A549 (cell line): Measurements from ENCODE around the gene EXOG. TPM values are rescaled to one million over a fixed set of nuclear protein-coding genes. Genes with fewer than 3 reads are reported as not detected.

ENCODE experiments used
- ATAC-seq, 2 experiments: fragments of 200-7000 bp in 1 of 2; fragments of >200 bp in 1 of 2; cut with Nextera tagmentation in 1 of 2; cut with Tn5 transposase in 1 of 2; 3 replicates each; pipeline versions ENCODE4 v1.8.0 to v1.9.1; 2018 to 2020; ENCODE audit warnings: mild to moderate bottlenecking in 1 of 2, moderate library complexity in 1 of 2
- CTCF ChIA-PET: fragments of 300-600 bp; sonication (Branson Sonifier 250); formaldehyde crosslinking; extraction: SDS; loops from one replicate; lab custom pipeline; 2021; ENCODE audit warnings: antibody characterized with exemption, inconsistent platforms; lab: Yijun Ruan, JAX
- POLR2A ChIA-PET: fragments of 350-600 bp; formaldehyde crosslinking; extraction: SDS; loops from one replicate; lab custom pipeline; 2021; ENCODE audit warnings: antibody characterized with exemption, inconsistent platforms; lab: Yijun Ruan, JAX
- DNase-seq, 2 experiments: peaks; one replicate each; pipeline versions ENCODE4 v3.0.0 to v3.0.0-alpha.2; 2011 to 2016; ENCODE audit warnings: low read depth in 1 of 2, low spot score in 1 of 2
- FAIRE-seq: peaks from 2 replicates; lab custom pipeline; 2011; peaks lifted over from hg19 to GRCh38; lab: Jason Lieb, UNC
- H3K27ac ChIP-seq, 2 experiments: fragments of >200 bp; sonication (Bioruptor Twin); formaldehyde crosslinking; 3 replicates each; pipeline ENCODE4 v1.5.1; 2016 to 2017
- H3K4me1 ChIP-seq: fragments of >200 bp; sonication (Bioruptor Twin); formaldehyde crosslinking; 3 replicates; pipeline ENCODE4 v1.6.1; 2016
- H3K4me2 ChIP-seq: fragments of >200 bp; sonication (Bioruptor Twin); formaldehyde crosslinking; 3 replicates; pipeline ENCODE4 v1.6.1; 2016
- H3K4me3 ChIP-seq: fragments of >200 bp; sonication (Bioruptor Twin); formaldehyde crosslinking; 3 replicates; pipeline ENCODE4 v1.5.1; 2016
- H3K9me3 ChIP-seq: fragments of >200 bp; sonication (Bioruptor Twin); formaldehyde crosslinking; 3 replicates; pipeline ENCODE4 v1.6.1; 2016
- CEBPB ChIP-seq, 2 experiments: fragments of >200 bp in 1 of 2; sonication (Bioruptor Twin) in 1 of 2; formaldehyde crosslinking in 1 of 2; IDR thresholded peaks; 2 replicates each; pipeline ENCODE4 v1.6.1; 2012 to 2016
- CHD2 ChIP-seq: fragments of 150-350 bp; IDR thresholded peaks from 2 replicates; pipeline ENCODE4 v1.6.1; 2014; ENCODE audit warnings: low read length; ENCODE audit not compliant: partially characterized antibody
- CHD4 ChIP-seq: fragments of 200-600 bp; sonication (generic); IDR thresholded peaks from 2 replicates; pipeline ENCODE4 v1.6.1; 2016; ENCODE audit warnings: antibody characterized with exemption, mild to moderate bottlenecking, borderline replicate concordance
- EHF ChIP-seq: fragments of 250-450 bp; sonication (Bioruptor Pico); IDR thresholded peaks from 2 replicates; pipeline ENCODE4 v1.5.0; 2020; ENCODE audit warnings: mild to moderate bottlenecking
- EHMT2 ChIP-seq: fragments of 200-600 bp; sonication (generic); IDR thresholded peaks from 2 replicates; pipeline ENCODE4 v1.6.1; 2016; ENCODE audit warnings: antibody characterized with exemption, low read depth, mild to moderate bottlenecking, moderate library complexity
- ELK1 ChIP-seq: fragments of 150-350 bp; IDR thresholded peaks from 2 replicates; pipeline ENCODE4 v1.6.1; 2014; ENCODE audit warnings: low read depth, mild to moderate bottlenecking, low read length
- HES2 ChIP-seq: fragments of >200 bp; sonication (Bioruptor Twin); formaldehyde crosslinking; IDR thresholded peaks from 2 replicates; pipeline ENCODE4 v1.6.1; 2016
- HEYL ChIP-seq: fragments of 250-450 bp; sonication (Bioruptor Pico); IDR thresholded peaks from 2 replicates; pipeline ENCODE4 v1.8.0; 2021; ENCODE audit warnings: mild to moderate bottlenecking, moderate library complexity
- HMGXB4 ChIP-seq: fragments of 250-450 bp; sonication (Bioruptor Pico); IDR thresholded peaks from 2 replicates; pipeline ENCODE4 v1.5.0; 2021; ENCODE audit warnings: mild to moderate bottlenecking, moderate library complexity, borderline replicate concordance
- HOXB5 ChIP-seq: fragments of 250-450 bp; sonication (Bioruptor Pico); IDR thresholded peaks from 2 replicates; pipeline ENCODE4 v1.5.0; 2020; ENCODE audit warnings: mild to moderate bottlenecking, moderate library complexity
- JUN ChIP-seq, 2 experiments: fragments of >200 bp; sonication (Bioruptor Twin); formaldehyde crosslinking; IDR thresholded peaks; 2 replicates in 1 of 2; 3 replicates in 1 of 2; pipeline ENCODE4 v1.6.1; 2016 to 2017
- MAZ ChIP-seq: fragments of 150-350 bp; IDR thresholded peaks from 2 replicates; pipeline ENCODE4 v1.6.1; 2014; ENCODE audit warnings: antibody characterized with exemption, low read depth, low read length, borderline replicate concordance
- MYC ChIP-seq: IDR thresholded peaks from 2 replicates; pipeline ENCODE4 v1.6.1; 2012; ENCODE audit warnings: mild to moderate bottlenecking, inconsistent platforms, low read length, improper control_type of control experiment, borderline replicate concordance
- NR3C1 ChIP-seq: fragments of >200 bp; sonication (Bioruptor Twin); formaldehyde crosslinking; IDR thresholded peaks from 3 replicates; pipeline ENCODE4 v1.6.1; 2017
- POLR2AphosphoS2 ChIP-seq: conservative IDR thresholded peaks from 2 replicates; pipeline ENCODE4 v1.6.1; 2012; ENCODE audit warnings: low read length, improper control_type of control experiment, inconsistent platforms
- RFX5 ChIP-seq: fragments of 450-650 bp; IDR thresholded peaks from 2 replicates; pipeline ENCODE4 v1.7.1; 2014; ENCODE audit warnings: antibody characterized with exemption, mild to moderate bottlenecking, moderate library complexity
- RNF2 ChIP-seq: fragments of 200-600 bp; sonication (generic); IDR thresholded peaks from 2 replicates; pipeline ENCODE4 v1.6.1; 2016; ENCODE audit warnings: low read depth, mild to moderate bottlenecking, antibody characterized with exemption, moderate library complexity, borderline replicate concordance
- SMC3 ChIP-seq: fragments of >200 bp; sonication (Bioruptor Twin); formaldehyde crosslinking; IDR thresholded peaks from 3 replicates; pipeline ENCODE4 v1.6.1; 2018; ENCODE audit warnings: inconsistent platforms
- SREBF2 ChIP-seq: fragments of 450-650 bp; IDR thresholded peaks from 2 replicates; pipeline ENCODE4 v1.6.1; 2014; ENCODE audit warnings: mild to moderate bottlenecking, moderate library complexity
- ZNF302 ChIP-seq: fragments of 250-450 bp; sonication (Bioruptor Pico); IDR thresholded peaks from 2 replicates; pipeline ENCODE4 v1.9.0; 2021; ENCODE audit warnings: inconsistent platforms, mild to moderate bottlenecking, moderate library complexity
- WGBS: methylation state at CpG from one replicate; pipeline ENCODE4 v1.1.6; 2017; ENCODE audit errors: missing lambda C conversion rate; 5-methylcytosine and 5-hydroxymethylcytosine counted together
- polyA plus RNA-seq, 4 experiments: library from polyadenylated mRNA; depleted of rRNA in 3 of 4; stranded (reverse); fragments of >200 nt; fragmentation: RNase III in 1 of 4; extraction: RNeasy Plus Mini Kit Qiagen cat#74134 plus additional on column Dnase treatment in 1 of 4; gene quantifications; 2 replicates in 3 of 4; 3 replicates in 1 of 4; pipeline ENCODE4 v1.2.3, GENCODE V29; 2011 to 2017

Gene EXOG
- polyA plus RNA-seq, 2 of the 4 experiments (the other 2 are of a cell fraction): 11.2 to 17.1 TPM

- H3K4me2 ChIP-seq: no peak overlapping the region
- WGBS: 96% methylated on average over 6 of the region's 6 CpGs
- H3K27ac ChIP-seq: no peak overlapping the region
- ChIA-PET CTCF (interaction anchor here (0.6 to 8.8 kb wide), 65 partner anchors 9 to 770 kb away, joined by 3 to 82 read pairs (median 5); partner anchors contain the start of genes EXOG, SCN5A and XYLB), POLR2A (no interaction called here)
- ATAC-seq: no peak
- TF ChIP-seq CEBPB (IDR thresholded peaks at IDR 0.05) (no peak), RFX5 (no peak), EHF (CRISPR knock-in tag) (no peak), HES2 (no peak), JUN (IDR thresholded peaks at IDR 0.05) (no peak), CHD2 (no peak)
- H3K4me1 ChIP-seq: no peaks in the 10 kb centered on the region
- H3K4me3 ChIP-seq: no peak overlapping the region
- DNase-seq: no peak
- no peaks in the 10 kb centered on the region for H3K9me3 ChIP-seq
- FAIRE-seq: no peak
These were observed 25.9 kb downstream of the EXOG start for GRCh38 chr3:38522002-38522401.

- Histone ChIP-seq H3K4me1 (no peaks in the 10 kb centered on the region), H3K27ac (no peak overlapping the region), H3K9me3 (no peaks in the 10 kb centered on the region), H3K4me2 (no peak overlapping the region), H3K4me3 (no peak overlapping the region)
- CTCF ChIA-PET: interaction anchor here (1.0 to 8.8 kb wide), 8 partner anchors 10 to 475 kb away, joined by 3 to 82 read pairs (median 8); partner anchors contain the start of gene EXOG
- ATAC-seq (no peak), FAIRE-seq (no peak), DNase-seq (no peak)
- POLR2A ChIA-PET: no interaction called here
- no peak for TF ChIP-seq SMC3
- TF ChIP-seq HEYL (CRISPR knock-in tag): no peak
- TF ChIP-seq ELK1: no peak
- 94% methylated on average over 5 of the region's 5 CpGs for WGBS
These were observed 28.1 kb downstream of the EXOG start for GRCh38 chr3:38524141-38524739.

- POLR2A ChIA-PET: no interaction called here
- Histone ChIP-seq H3K4me2 (no peak overlapping the region), H3K27ac (no peak overlapping the region), H3K4me3 (no peak overlapping the region), H3K4me1 (no peaks in the 10 kb centered on the region), H3K9me3 (no peaks in the 10 kb centered on the region)
- TF ChIP-seq NR3C1 (no peak), SREBF2 (no peak), CHD4 (no peak), HOXB5 (CRISPR knock-in tag) (no peak), ZNF302 (no peak), EHMT2 (no peak), POLR2AphosphoS2 (no peak), MAZ (no peak), RNF2 (no peak), HMGXB4 (CRISPR knock-in tag) (no peak), HEYL (CRISPR knock-in tag) (no peak), MYC (no peak)
- FAIRE-seq (no peak), ATAC-seq (no peak), DNase-seq (no peak)
- 97% methylated on average over 8 of the region's 14 CpGs for WGBS
- CTCF ChIA-PET: interaction anchor here (1.8 to 8.5 kb wide), 2 partner anchors 126 to 473 kb away, joined by 5 to 76 read pairs; no protein-coding TSS in a partner anchor
These were observed 30.7 kb downstream of the EXOG start for GRCh38 chr3:38526792-38527191.
